AG09319 (cell line): ENCODE measurements around the gene LILRB2.

Experiments
- DNase-seq: peaks from one replicate; pipeline ENCODE4 v3.0.0-alpha.2; 2010; ENCODE audit warnings: low read depth; ENCODE audit errors: extremely low read depth
- TF ChIP-seq, protein P1 (sequence below): IDR thresholded peaks from 2 replicates; pipeline ENCODE4 v1.5.1; 2011; ENCODE audit warnings: low read depth, mild to moderate bottlenecking, inconsistent platforms, low read length, moderate library complexity

Gene LILRB2

DNA sequence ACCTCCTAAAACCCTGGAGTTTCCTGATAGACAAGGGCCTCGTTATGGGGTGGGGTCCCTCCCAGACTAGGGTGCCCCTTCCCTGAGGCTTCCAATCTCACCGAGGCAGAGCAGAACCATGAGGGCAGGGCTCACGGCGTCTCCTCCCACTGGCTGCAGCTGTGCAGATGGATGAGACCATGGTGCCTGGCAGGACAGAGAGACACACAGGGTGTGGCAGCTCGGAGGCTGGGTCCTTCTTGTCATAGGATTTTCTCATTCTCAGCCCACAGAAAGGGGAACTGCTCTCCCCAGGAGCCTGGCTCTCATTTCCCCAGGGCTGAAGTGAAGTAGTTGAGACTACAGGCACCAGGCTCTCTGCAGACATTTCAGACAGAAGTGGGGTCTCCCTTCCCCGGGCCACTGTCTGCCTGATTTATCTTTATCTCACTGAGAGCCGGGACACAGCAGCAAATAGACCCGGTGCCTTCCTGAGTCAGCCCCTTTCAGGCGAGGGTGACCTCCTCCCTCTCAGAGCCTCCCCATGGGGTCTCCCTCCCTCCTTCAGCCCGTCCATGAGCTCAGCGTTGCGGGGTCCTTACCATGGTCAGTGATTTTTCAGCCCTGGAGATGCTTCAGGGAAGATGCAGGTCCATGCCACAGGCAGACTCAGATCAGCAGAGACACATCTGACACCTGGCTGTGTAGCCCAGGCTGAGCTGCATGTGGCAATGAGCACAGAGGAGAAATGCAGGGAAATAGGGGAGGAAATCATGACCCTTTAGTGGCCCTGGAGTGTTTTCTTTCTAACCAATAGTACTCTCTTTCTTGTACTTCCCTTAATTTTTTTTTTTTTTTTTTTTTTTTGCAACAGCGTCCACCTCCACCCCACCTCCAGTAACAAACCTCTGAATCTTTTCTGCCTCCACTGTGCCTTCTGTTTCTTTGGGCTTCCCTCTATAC lies 31.8 kb upstream of the LILRB2 start, which contains the start of gene LILRA5:
Gene LILRA5 (minus strand): TSS at position 731 of the 942 bp plus-strand sequence. CDS start 147 bp downstream, at position 584.
- no peak for DNase-seq

GRCh38 chr19:54312011-54312410 lies 31.1 kb upstream of the LILRB2 start:
- TF ChIP-seq, protein P1, sequence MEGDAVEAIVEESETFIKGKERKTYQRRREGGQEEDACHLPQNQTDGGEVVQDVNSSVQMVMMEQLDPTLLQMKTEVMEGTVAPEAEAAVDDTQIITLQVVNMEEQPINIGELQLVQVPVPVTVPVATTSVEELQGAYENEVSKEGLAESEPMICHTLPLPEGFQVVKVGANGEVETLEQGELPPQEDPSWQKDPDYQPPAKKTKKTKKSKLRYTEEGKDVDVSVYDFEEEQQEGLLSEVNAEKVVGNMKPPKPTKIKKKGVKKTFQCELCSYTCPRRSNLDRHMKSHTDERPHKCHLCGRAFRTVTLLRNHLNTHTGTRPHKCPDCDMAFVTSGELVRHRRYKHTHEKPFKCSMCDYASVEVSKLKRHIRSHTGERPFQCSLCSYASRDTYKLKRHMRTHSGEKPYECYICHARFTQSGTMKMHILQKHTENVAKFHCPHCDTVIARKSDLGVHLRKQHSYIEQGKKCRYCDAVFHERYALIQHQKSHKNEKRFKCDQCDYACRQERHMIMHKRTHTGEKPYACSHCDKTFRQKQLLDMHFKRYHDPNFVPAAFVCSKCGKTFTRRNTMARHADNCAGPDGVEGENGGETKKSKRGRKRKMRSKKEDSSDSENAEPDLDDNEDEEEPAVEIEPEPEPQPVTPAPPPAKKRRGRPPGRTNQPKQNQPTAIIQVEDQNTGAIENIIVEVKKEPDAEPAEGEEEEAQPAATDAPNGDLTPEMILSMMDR = no peak
- DNase-seq = no peak

More for the DNA sequence above, 31.8 kb upstream of the LILRB2 start, which contains the start of gene LILRA5:
- TF ChIP-seq, protein P1 = no peak

GRCh38 chr19:54311486-54311885 lies 30.6 kb upstream of the LILRB2 start:
- TF ChIP-seq, protein P1 = no peak
- DNase-seq = no peak

- DNase-seq = no peak
- TF ChIP-seq, protein P1 = no peak
Measured at GRCh38 chr19:54310543-54310942, 29.6 kb upstream of the LILRB2 start.

- TF ChIP-seq, protein P1 = no peak
- no peak for DNase-seq
Measured at GRCh38 chr19:54309811-54310210, 28.9 kb upstream of the LILRB2 start.

DNA sequence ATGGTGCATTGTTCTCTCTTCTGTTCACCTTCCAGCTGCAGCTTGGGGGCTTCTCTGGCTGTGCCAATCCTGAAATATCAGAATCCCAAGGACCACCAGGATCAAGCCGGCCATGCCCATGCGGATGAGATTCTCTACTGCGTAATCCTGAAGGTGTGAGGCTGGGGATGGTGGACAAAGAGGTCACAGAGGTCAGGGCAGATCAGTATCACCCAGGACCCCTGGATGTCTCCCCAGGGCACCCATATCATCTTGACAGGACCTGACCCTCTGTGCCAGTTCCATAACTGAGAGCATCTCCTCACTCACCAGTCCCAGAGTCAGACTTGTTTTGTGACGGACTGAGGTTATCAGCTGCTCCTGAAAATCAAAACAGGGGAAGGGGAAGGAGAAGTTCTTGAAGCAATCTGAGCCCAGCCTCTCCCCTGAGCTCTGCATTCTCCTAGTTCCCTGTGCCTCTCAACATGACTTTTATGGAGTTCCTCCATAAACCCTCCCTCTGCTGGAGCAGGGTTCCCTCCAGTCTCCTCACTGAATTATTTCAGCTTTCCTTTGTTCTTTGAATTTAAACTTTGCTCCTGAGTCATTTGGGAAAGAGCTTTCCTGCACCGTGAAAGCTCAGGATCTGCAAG lies 26.6 kb upstream of the LILRB2 start:
- DNase-seq = no peak
- TF ChIP-seq, protein P1 = no peak

GRCh38 chr19:54305141-54305540 lies 24.2 kb upstream of the LILRB2 start:
- TF ChIP-seq, protein P1 = no peak
- no peak for DNase-seq
